Posterior vena cava (tissue), 2 donors: Measurements from ENCODE around the gene AICDA. TPM values are rescaled to one million over a fixed set of nuclear protein-coding genes. Genes with fewer than 3 reads are reported as not detected.

ENCODE experiments used
- DNase-seq: peaks from one replicate; pipeline ENCODE4 v3.0.0-alpha.2; 2020; ENCODE audit warnings: low spot score
- intact Hi-C, 2 donors: fragments of 100-400 bp; cut with DNase I; formaldehyde crosslinking; loops; one replicate each; pipeline versions ENCODE4 v1.14.1 to v1.14.2; 2022 to 2023
- total RNA-seq, 2 donors: library from RNA; stranded (reverse); fragmentation: NEBNext Ultra II Directional; extraction: Animal tissue kit (Norgen Biotek cat#: 25700); gene quantifications; one replicate each; pipeline ENCODE4 v1.2.1, GENCODE V29; 2021
- donor health status: DM: yes; HTN: yes; CAD: no.
- donor health status: DM: yes; HTN: yes; CAD: no.

AICDA gene
- total RNA-seq, 2 donors from 2014 or later, result 0.28 TPM; not detected in 1

- intact Hi-C loops, result no loop called here
- no peak for DNase-seq
Measured at GRCh38 chr12:8563356-8563755, 49.3 kb downstream of the AICDA start.

GRCh38 chr12:8562310-8562709, 50.3 kb downstream of the AICDA start:
- DNase-seq, result no peak
- intact Hi-C loops, result no loop called here

GRCh38 chr12:8561011-8561410, 51.6 kb downstream of the AICDA start:
- intact Hi-C loops, result no loop called here
- DNase-seq, result no peak

- no peak for DNase-seq
- intact Hi-C loops, result no loop called here
Measured at GRCh38 chr12:8559676-8560075, 53.0 kb downstream of the AICDA start.

GRCh38 chr12:8556531-8557097, 56.0 kb downstream of the AICDA start:
- no peak for DNase-seq
- intact Hi-C loops, result no loop called here

- intact Hi-C loops, result no loop called here
- DNase-seq, result no peak
Measured at GRCh38 chr12:8554451-8555195, 58.0 kb downstream of the AICDA start.

- intact Hi-C loops, result no loop called here
- DNase-seq, result no peak
Measured at GRCh38 chr12:8553088-8553627, 59.5 kb downstream of the AICDA start.

Other genes with a start within 250 kb of the AICDA start
- gene CLEC6A, start 156.9 kb downstream of the AICDA start, total RNA-seq, result not detected
- 1 to 10 TPM in 1 of 2 donors, under 1 TPM in 1; 0.71 to 2.7 TPM for gene CLEC4D, start 99.4 kb downstream of the AICDA start, total RNA-seq
- 1 to 10 TPM; 2.0 to 3.4 TPM for gene CLEC4E, start 72.0 kb downstream of the AICDA start, total RNA-seq
- 100 to 1,000 TPM in 1 of 2 donors, 10 to 100 TPM in 1; 61.0 to 362 TPM for gene MFAP5, start 50.0 kb upstream of the AICDA start, total RNA-seq
- gene RIMKLB, start 85.1 kb upstream of the AICDA start, total RNA-seq, result 10 to 100 TPM; 51.1 to 56.3 TPM
- not detected for gene A2ML1, start 209.8 kb upstream of the AICDA start, total RNA-seq